22Rv1 (cell line): ENCODE data around the gene DCDC2C.

Experiments
- ZFX ChIP-seq: fragments of 450-650 bp; IDR thresholded peaks from 2 replicates; pipeline ENCODE4 v1.6.1; 2017; ENCODE audit warnings: antibody characterized with exemption, borderline replicate concordance
- TF ChIP-seq, protein P1 (sequence below): fragments of 450-650 bp; IDR thresholded peaks from 2 replicates; pipeline ENCODE4 v1.5.1; 2017; ENCODE audit warnings: mild to moderate bottlenecking

- TF ChIP-seq, protein P1, sequence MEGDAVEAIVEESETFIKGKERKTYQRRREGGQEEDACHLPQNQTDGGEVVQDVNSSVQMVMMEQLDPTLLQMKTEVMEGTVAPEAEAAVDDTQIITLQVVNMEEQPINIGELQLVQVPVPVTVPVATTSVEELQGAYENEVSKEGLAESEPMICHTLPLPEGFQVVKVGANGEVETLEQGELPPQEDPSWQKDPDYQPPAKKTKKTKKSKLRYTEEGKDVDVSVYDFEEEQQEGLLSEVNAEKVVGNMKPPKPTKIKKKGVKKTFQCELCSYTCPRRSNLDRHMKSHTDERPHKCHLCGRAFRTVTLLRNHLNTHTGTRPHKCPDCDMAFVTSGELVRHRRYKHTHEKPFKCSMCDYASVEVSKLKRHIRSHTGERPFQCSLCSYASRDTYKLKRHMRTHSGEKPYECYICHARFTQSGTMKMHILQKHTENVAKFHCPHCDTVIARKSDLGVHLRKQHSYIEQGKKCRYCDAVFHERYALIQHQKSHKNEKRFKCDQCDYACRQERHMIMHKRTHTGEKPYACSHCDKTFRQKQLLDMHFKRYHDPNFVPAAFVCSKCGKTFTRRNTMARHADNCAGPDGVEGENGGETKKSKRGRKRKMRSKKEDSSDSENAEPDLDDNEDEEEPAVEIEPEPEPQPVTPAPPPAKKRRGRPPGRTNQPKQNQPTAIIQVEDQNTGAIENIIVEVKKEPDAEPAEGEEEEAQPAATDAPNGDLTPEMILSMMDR, result no peak
- no peak for TF ChIP-seq ZFX
These were observed 173.3 kb downstream of the DCDC2C start for GRCh38 chr2:3876685-3877084.
